ENCODE measurements around the gene CCDC57.
"Not testable (repeated sequence)": the region's sequence is repeated elsewhere in the genome, so short reads cannot be mapped to it uniquely, and the experiment has no call there.

CCDC57 gene, protein sequence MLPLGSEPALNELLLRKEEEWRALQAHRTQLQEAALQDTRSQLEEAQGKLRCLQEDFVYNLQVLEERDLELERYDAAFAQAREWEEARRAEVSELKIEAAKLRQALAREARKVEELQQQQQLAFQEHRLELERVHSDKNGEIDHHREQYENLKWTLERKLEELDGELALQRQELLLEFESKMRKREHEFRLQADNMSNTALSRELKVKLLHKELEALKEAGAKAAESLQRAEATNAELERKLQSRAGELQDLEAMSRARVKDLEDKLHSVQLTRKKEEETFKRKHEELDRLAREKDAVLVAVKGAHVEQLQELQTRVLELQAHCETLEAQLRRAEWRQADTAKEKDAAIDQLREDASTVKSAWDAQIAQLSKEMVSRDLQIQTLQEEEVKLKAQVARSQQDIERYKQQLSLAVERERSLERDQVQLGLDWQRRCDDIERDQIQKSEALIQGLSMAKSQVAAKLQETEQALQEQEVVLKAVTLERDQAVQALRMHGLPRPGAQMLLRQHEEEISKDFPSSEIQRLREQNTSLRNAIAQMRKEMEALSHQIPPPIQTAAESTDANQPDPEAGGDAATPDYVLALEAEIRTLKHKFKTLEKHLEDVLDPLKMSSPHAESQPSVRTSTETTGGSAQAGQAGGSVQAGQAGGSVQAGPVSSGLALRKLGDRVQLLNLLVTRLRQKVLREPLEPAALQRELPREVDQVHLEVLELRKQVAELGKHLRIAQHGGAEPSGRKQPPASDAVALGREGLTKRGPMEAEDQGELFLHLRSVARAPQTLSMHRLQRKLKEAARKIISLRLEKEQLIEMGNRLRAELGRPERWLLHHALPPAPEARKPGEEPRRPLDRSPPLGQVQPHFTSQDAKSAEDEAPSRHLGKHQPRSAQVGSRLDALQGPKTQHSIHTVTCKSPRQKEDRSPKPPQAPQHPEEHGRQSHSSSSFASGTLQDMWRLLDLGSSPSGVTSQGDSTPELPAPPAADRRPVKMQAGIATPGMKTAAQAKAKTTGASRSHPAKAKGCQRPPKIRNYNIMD
- 76.6 to 107 (median 98.3) reads per million in 4 donors for total RNA-seq

DNA sequence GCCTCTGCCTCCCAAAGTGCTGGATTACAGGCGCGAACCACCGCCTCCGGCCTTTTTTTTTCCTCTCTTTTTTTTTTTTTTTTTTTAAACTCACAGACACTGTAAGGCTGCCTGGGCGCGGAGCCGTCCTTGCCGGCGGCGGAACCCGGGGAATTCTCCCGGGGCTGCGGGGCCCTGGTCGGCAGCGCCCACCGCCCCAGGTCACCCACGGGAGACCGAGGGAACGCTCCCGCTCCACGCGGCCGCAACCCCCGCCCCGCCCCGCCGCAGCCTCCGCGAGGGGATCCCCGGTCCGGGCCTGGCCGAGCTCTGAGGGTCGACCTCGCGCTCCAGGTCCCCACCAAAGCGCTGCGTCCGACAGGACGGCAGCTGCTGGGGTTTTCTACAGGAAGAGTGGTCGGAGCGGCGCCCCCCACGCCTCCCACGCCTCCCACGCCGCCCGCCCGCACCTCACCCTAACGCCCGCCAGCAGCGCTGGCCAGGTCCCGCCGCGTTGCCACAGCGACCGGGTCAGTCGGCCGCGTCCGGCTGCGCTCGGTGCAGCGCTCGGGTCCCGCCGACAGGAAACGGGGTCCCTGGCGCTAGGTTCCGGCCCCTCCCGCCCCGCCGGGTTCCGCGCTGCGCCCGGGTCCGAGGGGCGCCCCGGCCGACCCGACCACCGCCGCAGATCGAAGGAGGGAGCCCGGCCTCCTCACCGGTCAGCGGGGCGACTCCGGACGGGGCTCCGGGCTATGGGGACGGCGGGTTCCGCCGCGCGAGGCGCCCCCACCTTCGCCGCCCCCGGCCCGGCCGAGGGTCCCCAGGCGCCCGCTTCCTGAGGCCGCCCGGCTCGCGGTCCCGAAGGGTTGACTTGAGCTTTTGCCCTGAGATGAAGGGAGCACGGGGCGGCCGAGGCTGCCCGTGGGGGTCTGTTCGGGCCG is at the start of gene CCDC57:
TSS of gene CCDC57 (minus strand) at position 512 of the 920 bp plus-strand sequence. CDS start 10,898 bp downstream, outside the sequence.
- DNase-seq: peak in 2 of 5 donors; percentile 50 to 75

DNA sequence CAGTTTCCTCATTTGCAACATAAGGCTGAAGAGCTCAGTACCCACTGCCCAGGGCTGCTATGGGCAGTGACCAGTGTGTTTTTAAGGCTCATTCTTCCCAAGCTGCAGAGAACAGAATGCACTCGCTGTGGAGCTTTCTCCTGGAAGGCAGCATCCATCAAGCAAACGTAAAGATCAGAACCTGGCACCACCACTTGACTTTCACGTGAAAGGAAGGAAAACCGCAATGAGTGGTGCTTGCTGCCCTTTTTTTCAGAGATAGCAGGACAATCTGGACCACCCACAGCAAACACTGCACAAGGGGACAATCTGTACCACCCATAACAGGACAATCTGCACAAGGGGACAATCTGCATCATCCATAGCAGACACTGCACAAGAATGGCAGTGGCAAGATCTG is 49.7 kb upstream of the CCDC57 start:
- no peak for DNase-seq

DNA sequence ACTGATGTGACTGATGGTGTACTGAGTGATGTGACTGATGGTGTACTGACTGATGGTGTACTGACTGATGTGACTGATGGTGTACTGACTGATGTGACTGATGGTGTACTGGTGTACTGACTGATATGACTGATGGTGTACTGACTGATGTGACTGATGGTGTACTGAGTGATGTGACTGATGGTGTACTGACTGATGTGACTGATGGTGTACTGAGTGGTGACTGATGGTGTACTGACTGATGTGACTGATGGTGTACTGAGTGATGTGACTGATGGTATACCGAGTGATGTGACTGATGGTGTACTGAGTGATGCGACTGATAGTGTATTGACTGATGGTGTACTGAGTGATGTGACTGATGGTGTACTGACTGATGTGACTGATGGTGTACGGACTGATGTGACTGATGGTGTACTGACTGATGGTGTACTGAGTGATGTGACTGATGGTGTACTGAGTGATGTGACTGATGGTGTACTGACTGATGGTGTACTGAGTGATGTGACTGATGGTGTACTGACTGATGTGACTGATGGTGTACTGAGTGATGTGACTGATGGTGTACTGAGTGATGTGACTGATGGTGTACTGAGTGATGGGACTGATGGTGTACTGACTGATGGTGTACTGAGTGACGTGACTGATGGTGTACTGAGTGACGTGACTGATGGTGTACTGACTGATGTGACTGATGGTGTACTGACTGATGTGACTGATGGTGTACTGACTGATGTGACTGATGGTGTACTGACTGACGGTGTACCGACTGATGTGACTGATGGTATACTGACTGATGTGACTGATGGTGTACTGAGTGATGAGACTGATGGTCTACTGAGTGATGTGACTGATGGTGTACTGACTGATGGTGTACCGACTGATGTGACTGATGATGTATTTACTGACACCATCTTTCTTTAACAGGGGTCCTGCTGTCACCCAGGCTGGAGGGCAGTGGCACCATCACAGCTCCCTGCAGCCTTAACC is 47.6 kb upstream of the CCDC57 start:
- not testable (repeated sequence) for DNase-seq

DNA sequence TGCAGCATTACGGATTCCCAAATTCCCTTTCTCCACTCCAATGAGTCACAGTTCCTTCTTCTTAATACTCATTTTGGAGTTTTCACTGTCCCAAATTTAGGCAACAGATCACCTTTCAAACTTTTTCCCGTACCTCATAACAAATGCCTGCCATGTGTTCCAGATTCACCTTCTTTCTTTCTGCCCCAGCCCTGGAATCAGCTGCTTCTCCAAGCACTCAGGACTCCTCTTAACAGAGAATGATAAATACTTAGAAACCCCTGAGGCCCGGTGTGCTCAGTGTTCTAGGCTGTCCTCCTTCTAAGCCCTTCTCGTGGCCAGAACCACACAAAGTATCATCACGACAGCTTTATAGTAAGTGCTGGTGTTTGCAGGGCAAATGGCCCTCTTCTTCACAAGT is 45.9 kb upstream of the CCDC57 start:
- DNase-seq: no peak

DNA sequence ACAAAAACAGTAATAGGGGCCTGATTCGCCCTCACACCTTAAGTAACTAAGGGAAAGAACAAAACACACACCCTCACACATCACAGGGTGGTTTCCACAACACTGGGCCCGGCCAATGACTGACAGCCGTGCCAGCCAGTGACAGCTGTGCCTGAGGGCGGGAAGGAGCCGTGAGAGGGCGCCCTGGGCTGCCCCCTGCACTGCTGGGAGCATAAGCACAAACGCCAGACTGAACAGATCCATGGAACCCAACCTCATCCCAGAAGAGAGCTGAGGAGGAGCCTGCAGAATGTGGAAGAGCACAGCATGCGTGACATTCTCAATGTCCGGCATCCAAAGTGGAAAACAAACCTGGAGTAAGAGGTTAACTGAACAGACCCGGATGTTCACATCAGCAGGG is 44.8 kb upstream of the CCDC57 start:
- peak in 2 of 5 donors; percentile 36 to 40 for DNase-seq

DNA sequence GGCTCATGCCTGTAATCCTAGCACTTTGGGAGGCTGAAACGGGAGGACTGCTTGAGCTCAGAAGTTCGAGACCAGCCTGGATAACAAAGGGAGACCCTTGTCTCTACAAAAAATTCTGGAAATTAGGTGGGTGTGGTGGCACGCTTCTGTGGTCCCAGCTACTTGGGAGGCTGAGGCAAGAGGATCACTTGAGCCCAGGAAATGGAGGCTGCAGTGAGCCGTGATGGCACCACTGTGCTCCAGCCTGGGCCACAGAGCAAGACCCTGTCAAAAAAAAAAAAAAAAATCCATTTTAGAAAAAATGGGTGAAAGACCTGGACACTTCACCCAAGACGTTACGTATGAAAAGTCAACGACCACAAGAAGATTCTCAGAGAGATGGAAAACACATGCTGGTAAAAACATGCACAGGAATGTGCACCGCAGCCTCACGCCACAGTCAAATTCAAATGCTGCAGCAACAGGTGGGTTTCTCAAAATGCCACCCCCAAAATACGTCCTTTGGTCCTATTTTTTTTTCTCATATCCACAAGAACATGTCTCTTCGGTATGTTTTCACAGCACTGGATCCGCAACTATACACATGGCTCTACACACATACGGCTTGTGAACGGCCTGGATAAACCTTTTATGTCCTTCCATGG is 43.7 kb upstream of the CCDC57 start:
- no peak for DNase-seq

DNA sequence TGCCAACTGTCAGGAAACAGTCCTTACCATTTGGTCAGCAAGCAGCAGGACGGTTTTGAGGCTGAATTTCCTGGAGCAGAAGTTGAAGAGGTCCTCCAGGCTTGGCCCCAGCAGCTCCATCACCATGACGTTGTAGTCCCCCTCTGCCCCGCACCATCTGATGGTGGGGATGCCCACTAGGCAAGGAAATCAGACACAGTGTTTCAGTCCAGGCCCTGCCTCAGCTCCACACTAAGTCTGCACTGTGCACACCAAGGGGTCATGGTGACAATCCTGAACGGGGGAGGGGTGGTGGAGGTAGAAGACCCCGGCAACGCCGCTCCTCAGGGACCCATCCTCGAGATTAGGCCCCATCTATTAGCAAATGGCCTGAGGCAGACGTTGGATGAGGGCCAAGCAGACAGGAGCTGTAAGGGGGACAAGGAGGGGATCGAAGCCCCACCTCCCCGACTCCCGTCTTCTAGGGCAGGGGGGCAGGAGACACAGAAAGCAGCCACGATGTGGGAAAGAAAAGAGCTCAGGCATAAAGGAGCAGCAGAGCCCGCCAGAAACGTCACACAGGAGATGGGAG is 42.8 kb upstream of the CCDC57 start:
- no peak for DNase-seq

DNA sequence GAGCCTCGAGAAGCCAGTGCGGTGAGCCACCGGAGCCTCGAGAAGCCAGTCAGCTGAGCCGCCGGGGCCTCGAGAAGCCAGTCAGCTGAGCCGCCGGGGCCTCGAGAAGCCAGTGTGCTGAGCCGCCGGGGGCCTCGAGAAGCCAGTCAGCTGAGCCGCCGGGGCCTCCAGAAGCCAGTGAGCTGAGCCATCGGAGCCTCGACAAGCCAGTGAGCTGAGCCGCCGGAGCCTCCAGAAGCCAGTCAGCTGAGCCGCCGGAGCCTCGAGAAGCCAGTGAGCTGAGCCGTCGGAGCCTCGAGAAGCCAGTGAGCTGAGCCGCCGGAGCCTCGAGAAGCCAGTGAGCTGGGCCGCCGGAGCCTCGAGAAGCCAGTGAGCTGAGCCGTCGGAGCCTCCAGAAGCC is 42.1 kb upstream of the CCDC57 start:
- DNase-seq: not testable (repeated sequence)

DNA sequence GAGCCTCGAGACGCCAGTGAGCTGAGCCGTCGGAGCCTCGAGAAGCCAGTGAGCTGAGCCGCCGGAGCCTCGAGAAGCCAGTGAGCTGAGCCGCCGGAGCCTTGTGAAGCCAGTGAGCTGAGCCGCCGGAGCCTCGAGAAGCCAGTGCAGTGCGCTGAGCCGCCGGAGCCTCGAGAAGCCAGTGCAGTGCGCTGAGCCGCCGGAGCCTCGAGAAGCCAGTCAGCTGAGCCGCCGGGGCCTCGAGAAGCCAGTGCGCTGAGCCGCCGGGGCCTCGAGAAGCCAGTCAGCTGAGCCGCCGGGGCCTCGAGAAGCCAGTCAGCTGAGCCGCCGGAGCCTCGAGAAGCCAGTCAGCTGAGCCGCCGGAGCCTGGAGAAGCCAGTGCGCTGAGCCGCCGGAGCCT is 41.5 kb upstream of the CCDC57 start:
- not testable (repeated sequence) for DNase-seq

DNA sequence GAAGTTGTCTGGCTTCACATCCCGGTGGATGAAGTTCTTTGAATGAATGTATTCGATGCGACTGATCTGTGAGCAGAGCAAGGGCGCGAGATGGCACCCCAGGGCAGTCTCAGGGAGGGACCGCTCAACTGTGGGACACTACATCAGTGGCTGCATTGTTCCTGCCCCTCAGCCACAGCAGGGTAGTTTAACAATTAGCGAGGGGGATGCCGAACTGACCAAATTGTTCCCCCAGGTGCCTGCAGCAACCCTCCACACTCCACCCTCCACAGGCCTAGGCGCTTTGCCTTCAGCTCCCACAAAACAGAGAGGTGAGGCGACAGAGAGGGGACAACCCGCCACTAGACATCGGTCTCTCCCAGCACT is 40.5 kb upstream of the CCDC57 start:
- DNase-seq: no peak

DNA sequence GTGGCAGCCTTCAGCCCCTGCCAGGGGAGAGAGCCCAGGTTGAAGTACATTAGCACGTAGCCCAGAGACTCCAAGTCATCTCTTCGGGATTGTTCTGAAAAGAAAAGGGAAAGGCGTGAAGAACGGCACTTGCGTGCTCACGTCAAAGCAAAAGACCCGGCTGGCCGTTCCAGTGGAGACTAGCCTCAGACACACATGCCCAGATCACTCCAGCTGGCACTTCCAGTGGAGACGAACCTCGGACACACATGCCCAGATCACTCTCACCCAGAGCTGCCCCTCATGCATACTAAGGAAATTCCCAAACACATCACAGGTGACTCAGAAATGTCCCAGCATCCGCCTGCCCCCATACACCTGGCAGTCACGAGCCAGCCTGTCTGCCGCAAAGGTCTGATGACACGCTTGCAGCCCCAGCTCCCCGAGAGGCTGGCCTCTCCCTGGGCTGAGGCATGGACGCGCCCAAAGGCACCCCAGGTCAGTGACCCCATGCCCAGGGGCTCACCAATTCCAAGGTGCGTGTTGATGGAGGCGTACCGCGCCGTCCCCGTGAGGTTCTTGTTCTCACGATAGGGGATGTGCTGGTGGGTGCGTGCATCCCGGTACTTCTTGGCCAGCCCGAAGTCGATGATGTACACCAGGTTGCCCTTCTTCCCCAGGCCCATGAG is 40.0 kb upstream of the CCDC57 start:
- no peak for DNase-seq

DNA sequence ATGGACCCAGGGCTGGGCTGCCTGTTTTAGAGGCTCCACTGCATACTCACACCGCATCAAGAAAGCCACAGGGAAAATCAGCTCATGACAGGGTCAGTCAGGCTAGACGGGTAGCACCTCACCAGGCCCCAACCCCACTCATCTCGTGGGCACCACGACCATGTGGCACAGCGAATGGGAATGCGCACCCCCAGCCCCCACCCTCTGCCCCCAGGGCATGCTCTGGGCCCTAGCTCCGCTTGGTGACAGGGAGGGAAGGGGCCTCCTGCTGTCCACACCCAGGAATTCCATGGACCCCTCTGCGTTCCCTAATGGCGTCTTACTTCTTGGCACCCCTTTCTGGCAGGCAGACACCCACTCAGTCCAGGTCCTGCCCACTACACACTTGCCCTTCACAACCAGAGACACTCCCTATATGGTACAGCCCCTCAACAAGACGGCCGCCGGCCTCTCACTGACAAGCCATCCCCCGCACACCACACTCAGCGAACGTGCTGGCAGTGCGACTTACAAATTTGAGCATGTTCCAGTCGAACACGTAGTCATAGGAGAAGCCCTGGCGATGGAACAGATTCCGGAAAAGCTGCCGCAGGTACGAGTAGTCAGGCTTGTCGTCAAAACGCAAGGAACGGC is 38.3 kb upstream of the CCDC57 start:
- no peak for DNase-seq

DNA sequence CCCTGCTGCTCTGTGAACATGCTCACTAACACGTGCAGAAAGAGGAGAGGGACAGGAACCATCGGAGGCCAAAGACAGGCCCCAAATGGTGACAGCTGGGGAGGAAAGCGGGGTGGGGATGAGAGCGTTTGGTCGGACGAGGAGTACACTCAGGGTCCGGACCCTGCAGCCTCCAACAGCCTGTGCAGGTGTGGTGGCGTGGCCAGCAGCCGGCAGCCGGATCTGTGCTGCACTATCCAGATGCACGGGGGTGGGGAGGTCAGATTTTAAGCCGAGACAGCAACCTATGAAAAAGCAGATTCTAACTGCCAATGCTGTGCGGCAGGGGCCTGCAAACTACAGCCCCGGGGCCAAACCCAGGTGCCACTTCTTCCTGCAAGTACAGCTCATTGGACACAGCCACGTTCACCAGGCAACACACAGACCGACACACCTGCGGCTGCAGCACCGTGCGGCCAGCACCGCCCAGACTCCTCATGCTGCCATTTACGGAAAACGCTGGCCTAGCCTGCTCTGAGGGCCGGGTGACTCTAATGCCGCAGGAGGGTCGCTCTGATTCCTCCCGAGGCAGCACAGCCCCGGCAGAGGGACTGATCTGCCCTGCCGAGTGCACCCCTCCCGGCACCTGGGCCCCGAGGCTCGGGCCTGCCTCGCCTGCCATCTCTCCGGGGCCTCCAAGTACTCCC is 37.4 kb upstream of the CCDC57 start:
- no peak for DNase-seq

DNA sequence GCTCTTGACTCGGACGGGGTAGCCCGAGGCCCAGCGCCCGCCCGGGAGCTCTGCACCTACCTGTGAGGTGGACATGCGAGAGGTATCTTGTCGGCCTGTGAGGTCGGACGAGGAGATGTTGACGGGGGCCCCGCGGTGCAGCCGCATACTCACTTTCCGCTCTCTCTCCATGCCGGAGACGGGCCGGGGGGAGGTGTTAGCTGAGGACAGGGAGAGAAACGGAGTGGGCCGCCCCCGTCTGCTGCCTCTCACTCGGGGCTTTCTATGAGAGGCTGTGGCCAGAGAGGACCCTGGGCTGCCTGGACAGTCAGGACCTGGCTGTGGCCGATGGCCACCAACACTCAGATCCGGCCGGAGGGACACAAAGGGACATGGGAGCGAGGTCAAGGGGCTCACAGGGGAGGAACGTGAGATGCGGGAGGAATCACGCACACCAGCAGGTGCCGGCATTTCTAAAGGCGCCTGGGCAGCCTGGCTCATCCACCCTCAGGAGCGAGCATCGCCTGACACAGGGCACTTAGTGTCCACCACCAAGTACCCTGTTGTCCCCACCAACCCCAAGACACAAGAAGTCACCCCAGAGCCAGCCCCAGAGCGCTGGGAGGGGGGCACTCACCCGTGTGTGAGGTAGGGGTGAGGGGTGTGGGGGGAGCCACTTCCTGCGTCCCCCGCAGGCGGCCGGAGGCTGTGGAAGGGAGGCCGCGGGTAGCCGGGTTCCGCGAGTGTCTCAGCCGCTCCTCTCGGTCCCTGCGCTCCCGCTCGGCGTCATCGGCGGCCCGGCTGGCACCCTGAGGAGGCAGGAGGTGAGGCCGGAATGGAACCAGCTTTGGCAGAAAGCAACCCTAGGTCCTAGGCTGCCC is 36.4 kb upstream of the CCDC57 start:
- no peak for DNase-seq

DNA sequence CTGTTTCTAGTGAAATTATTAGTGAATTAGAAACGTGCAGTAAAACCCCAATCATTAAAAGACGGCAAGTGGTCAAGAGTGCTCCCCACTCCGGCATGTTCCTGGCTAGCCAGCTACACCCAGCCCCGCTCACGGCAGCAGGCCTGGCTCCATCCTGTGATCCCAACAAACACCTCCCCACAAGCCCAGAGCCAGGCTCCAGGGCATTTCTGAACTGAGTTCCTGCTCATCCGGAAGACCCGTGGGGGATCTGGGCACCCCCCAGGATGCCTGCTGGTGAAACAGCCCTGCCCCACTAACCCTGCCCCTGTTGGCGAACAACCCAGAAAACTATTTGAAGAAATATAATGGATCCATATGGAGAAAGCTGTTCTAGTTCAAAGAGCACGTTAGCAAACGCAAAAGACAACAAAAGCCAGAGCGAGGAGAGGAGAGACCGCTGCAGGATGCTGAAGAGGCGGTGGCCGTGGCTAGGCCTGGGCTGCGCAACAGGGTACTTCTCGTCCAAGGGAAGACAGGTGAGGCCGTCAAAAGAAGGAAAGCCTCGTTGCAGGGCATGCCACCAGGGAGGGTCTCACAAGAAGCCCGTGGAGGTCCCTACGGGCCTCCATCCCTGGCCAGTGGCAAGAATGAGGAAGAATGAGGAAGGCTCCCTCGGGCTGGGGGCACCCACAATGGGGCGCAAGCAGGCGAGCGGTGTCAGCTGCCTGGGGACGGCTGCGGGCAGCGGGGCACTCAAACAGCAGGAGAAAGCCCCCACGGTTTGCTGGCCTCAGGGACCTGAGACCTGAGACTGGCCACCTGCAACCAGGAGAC is 35.4 kb upstream of the CCDC57 start:
- no peak for DNase-seq

DNA sequence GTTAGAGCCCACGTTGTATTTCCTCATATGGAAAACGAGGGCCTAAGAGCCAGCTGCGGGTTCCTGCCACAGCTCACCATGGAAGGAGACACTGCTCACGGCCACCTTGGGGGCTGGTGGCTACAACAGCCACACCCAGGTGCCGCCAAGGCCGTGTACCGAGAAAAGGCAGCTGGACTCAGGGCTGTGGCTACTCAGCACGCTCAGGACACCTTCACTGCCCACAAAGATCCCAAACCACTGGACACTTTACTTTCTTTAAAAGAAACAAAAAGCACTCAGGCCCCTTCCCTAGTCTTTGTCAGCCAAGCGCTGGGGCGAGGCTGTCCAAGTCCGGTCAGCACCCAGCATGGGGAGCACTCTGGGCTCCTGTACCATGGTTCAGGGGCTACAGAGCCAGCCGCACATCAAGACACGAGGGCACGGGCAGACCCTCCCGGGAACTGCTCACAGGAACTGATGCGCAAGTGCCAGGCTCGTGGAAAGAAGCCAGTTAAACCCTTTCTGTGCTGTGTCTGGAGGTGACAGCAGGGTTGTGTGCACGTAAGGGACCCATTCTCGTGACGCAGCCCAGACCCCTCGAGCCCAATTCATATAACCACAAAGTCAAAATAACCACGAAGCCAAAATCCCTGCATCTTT is 34.7 kb upstream of the CCDC57 start:
- DNase-seq: no peak

Measured in T-helper 1 cell (primary cell).